Peyer's patch (tissue), 4 donors: Measurements from ENCODE around the gene GASK1B.

Experiments used
- POLR2A ChIP-seq, 2 donors: fragments of 450-650 bp; IDR thresholded peaks; one replicate each; pipeline ENCODE4 v1.5.1; 2017; ENCODE audit warnings: antibody characterized with exemption in 2 of 2, mild to moderate bottlenecking in 2 of 2, moderate library complexity in 2 of 2
- TF ChIP-seq, protein P1 (sequence below), 6 experiments: fragments of 450-650 bp in 4 of 6; fragments of 200-600 bp in 2 of 6; sonication (generic) in 1 of 6; IDR thresholded peaks; one replicate each; pipeline ENCODE4 v1.5.1; 2017 to 2019; ENCODE audit warnings: antibody characterized with exemption in 6 of 6, mild to moderate bottlenecking in 3 of 6, moderate library complexity in 1 of 6

DNA sequence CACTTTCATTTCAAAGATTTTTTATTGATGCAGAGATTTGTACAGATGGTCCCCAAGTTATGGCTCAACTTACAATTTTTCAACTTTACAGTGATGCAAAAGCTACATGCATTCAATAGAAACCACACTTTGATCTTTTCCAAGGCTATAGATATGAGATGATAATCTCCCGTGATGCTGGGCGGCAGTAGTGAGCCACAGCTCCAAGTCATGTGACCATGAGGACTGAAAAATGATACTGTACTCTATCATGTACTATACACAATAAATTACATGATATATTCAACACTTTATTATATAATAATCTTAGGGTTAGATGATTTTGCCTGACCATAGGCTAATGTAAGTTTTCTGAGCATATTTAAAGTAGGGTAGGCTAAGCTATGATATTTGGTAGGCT, 14.0 kb upstream of the GASK1B start:
- TF ChIP-seq, protein P1, sequence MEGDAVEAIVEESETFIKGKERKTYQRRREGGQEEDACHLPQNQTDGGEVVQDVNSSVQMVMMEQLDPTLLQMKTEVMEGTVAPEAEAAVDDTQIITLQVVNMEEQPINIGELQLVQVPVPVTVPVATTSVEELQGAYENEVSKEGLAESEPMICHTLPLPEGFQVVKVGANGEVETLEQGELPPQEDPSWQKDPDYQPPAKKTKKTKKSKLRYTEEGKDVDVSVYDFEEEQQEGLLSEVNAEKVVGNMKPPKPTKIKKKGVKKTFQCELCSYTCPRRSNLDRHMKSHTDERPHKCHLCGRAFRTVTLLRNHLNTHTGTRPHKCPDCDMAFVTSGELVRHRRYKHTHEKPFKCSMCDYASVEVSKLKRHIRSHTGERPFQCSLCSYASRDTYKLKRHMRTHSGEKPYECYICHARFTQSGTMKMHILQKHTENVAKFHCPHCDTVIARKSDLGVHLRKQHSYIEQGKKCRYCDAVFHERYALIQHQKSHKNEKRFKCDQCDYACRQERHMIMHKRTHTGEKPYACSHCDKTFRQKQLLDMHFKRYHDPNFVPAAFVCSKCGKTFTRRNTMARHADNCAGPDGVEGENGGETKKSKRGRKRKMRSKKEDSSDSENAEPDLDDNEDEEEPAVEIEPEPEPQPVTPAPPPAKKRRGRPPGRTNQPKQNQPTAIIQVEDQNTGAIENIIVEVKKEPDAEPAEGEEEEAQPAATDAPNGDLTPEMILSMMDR (IDR thresholded peaks at IDR 0.05): no peak
- TF ChIP-seq POLR2A (IDR thresholded peaks at IDR 0.05): no peak
